Activated naive CD4-positive, alpha-beta T cell (primary cell): Measurements from ENCODE around the gene CTIF.

Source experiments
- DNase-seq, 4 experiments: peaks; one replicate each; lab custom pipeline; 2025; lab: John Stamatoyannopoulos, UW

The CTIF gene

GRCh38 chr18:48551100-48551499 is 12.3 kb downstream of the CTIF start:
- DNase-seq: no peak

GRCh38 chr18:48552130-48552529 is 13.3 kb downstream of the CTIF start:
- no peak for DNase-seq

GRCh38 chr18:48553236-48553635 is 14.4 kb downstream of the CTIF start:
- DNase-seq: no peak

- DNase-seq: no peak
Measured at GRCh38 chr18:48554610-48555400, 16.0 kb downstream of the CTIF start.

- no peak for DNase-seq
Measured at GRCh38 chr18:48555465-48555995, 16.7 kb downstream of the CTIF start.

- no peak for DNase-seq
Measured at GRCh38 chr18:48557640-48558174, 18.9 kb downstream of the CTIF start.

GRCh38 chr18:48558248-48558647 is 19.4 kb downstream of the CTIF start:
- no peak for DNase-seq

- DNase-seq: no peak
Measured at GRCh38 chr18:48560491-48560890, 21.7 kb downstream of the CTIF start.

GRCh38 chr18:48562075-48562474 is 23.2 kb downstream of the CTIF start:
- DNase-seq: no peak

GRCh38 chr18:48563027-48563426 is 24.2 kb downstream of the CTIF start:
- DNase-seq: no peak

- DNase-seq: no peak
Measured at GRCh38 chr18:48564139-48564538, 25.3 kb downstream of the CTIF start.

- no peak for DNase-seq
Measured at GRCh38 chr18:48565105-48565504, 26.3 kb downstream of the CTIF start.

- DNase-seq: no peak
Measured at GRCh38 chr18:48566589-48566988, 27.8 kb downstream of the CTIF start.

GRCh38 chr18:48567388-48567787 is 28.6 kb downstream of the CTIF start:
- no peak for DNase-seq

GRCh38 chr18:48569139-48569914 is 30.5 kb downstream of the CTIF start:
- no peak for DNase-seq

- DNase-seq: no peak
Measured at GRCh38 chr18:48569915-48570264, 31.1 kb downstream of the CTIF start.

GRCh38 chr18:48570313-48570712 is 31.5 kb downstream of the CTIF start:
- no peak for DNase-seq

- DNase-seq: no peak
Measured at GRCh38 chr18:48571639-48572384, 33.0 kb downstream of the CTIF start.

- DNase-seq: no peak
Measured at GRCh38 chr18:48572402-48573126, 33.7 kb downstream of the CTIF start.

GRCh38 chr18:48573632-48574283 is 34.9 kb downstream of the CTIF start:
- no peak for DNase-seq
